Mesenchymal stem cell (in vitro differentiated cells and primary cell): ENCODE data around the gene LYPD6B.

Experiments used
- DNase-seq: peaks from one replicate; pipeline ENCODE4 v3.0.0-alpha.2; 2013
- H2AFZ ChIP-seq: one replicate; pipeline ENCODE4 v1.6.1; 2013; ENCODE audit warnings: low read depth, mild to moderate bottlenecking, control low read depth, inconsistent platforms, low read length, moderate library complexity
- H2AK5ac ChIP-seq: 2 replicates; pipeline ENCODE4 v1.6.1; 2013; ENCODE audit warnings: low read length, moderate library complexity, mild to moderate bottlenecking, inconsistent platforms; ENCODE audit not compliant: severe bottlenecking
- H2BK120ac ChIP-seq: one replicate; pipeline ENCODE4 v1.6.1; 2013; ENCODE audit warnings: low read depth, mild to moderate bottlenecking, inconsistent platforms, low read length, moderate library complexity
- H2BK12ac ChIP-seq, 2 experiments: one replicate each; pipeline ENCODE4 v1.6.1; 2013; ENCODE audit warnings: inconsistent platforms in 2 of 2, low read length in 2 of 2, mild to moderate bottlenecking in 2 of 2, moderate library complexity in 2 of 2, control low read depth in 1 of 2
- H2BK15ac ChIP-seq: one replicate; pipeline ENCODE4 v1.6.1; 2013; ENCODE audit warnings: mild to moderate bottlenecking, low read depth, inconsistent platforms; ENCODE audit not compliant: poor library complexity, severe bottlenecking
- H2BK5ac ChIP-seq: 2 replicates; pipeline ENCODE4 v1.6.1; 2013; ENCODE audit warnings: low read depth, mild to moderate bottlenecking, low read length, control low read depth, inconsistent platforms; ENCODE audit not compliant: poor library complexity, severe bottlenecking
- H3K14ac ChIP-seq, 2 experiments: one replicate each; pipeline ENCODE4 v1.6.1; 2013; ENCODE audit warnings: inconsistent platforms in 2 of 2, low read length in 2 of 2, control low read depth in 1 of 2, mild to moderate bottlenecking in 1 of 2, moderate library complexity in 1 of 2
- H3K18ac ChIP-seq, 2 experiments: one replicate each; pipeline ENCODE4 v1.6.1; 2013; ENCODE audit warnings: inconsistent platforms in 2 of 2, low read length in 2 of 2, control low read depth in 1 of 2, low read depth in 1 of 2, mild to moderate bottlenecking in 1 of 2
- H3K23ac ChIP-seq, 2 experiments: one replicate each; pipeline ENCODE4 v1.6.1; 2013; ENCODE audit warnings: inconsistent platforms in 2 of 2, low read length in 2 of 2, mild to moderate bottlenecking in 2 of 2, moderate library complexity in 2 of 2, control low read depth in 1 of 2
- H3K27ac ChIP-seq: 2 replicates; pipeline ENCODE4 v1.5.1; 2013; ENCODE audit warnings: mild to moderate bottlenecking, moderate library complexity, low read length, control low read depth, inconsistent platforms; ENCODE audit not compliant: poor library complexity, severe bottlenecking
- H3K27me3 ChIP-seq, 2 experiments: 2 replicates each; pipeline versions ENCODE4 v1.6.1 to v1.7.0; 2013; ENCODE audit warnings: low read length in 2 of 2, mild to moderate bottlenecking in 2 of 2, moderate library complexity in 2 of 2, control low read depth in 1 of 2, inconsistent platforms in 1 of 2; ENCODE audit not compliant: control insufficient read depth in 1 of 2, insufficient read depth in 1 of 2
- H3K36me3 ChIP-seq, 2 experiments: 2 replicates each; pipeline versions ENCODE4 v1.6.1 to v1.7.0; 2013; ENCODE audit warnings: low read length in 2 of 2, control low read depth in 1 of 2, inconsistent platforms in 1 of 2, low read depth in 1 of 2, mild to moderate bottlenecking in 1 of 2; ENCODE audit not compliant: insufficient read depth in 2 of 2, control insufficient read depth in 1 of 2
- H3K4ac ChIP-seq, 2 experiments: one replicate each; pipeline ENCODE4 v1.6.1; 2013; ENCODE audit warnings: inconsistent platforms in 2 of 2, low read length in 2 of 2, mild to moderate bottlenecking in 2 of 2, moderate library complexity in 2 of 2, control low read depth in 1 of 2, low read depth in 1 of 2
- H3K4me1 ChIP-seq: 2 replicates; pipeline ENCODE4 v1.6.1; 2013; ENCODE audit warnings: low read depth, low read length, control low read depth; ENCODE audit not compliant: control insufficient read depth, insufficient read depth
- H3K4me2 ChIP-seq: 2 replicates; pipeline ENCODE4 v1.6.1; 2013; ENCODE audit warnings: low read length, mild to moderate bottlenecking, inconsistent platforms; ENCODE audit not compliant: poor library complexity, severe bottlenecking
- H3K4me3 ChIP-seq, 2 experiments: 2 replicates each; pipeline versions ENCODE4 v1.5.1 to v1.7.0; 2013; ENCODE audit warnings: low read length in 2 of 2, mild to moderate bottlenecking in 2 of 2, control low read depth in 1 of 2, low read depth in 1 of 2; ENCODE audit not compliant: insufficient read depth in 1 of 2
- H3K79me1 ChIP-seq: replicated peaks from 2 replicates; pipeline ENCODE4 v1.6.1; 2013; ENCODE audit warnings: mild to moderate bottlenecking, control low read depth, low read length, inconsistent platforms; ENCODE audit not compliant: poor library complexity, severe bottlenecking
- H3K9ac ChIP-seq: 2 replicates; pipeline ENCODE4 v1.7.0; 2013; ENCODE audit warnings: mild to moderate bottlenecking, low read length, moderate library complexity
- H3K9me3 ChIP-seq: 2 replicates; pipeline ENCODE4 v1.7.0; 2013; ENCODE audit warnings: mild to moderate bottlenecking, low read length; ENCODE audit not compliant: control insufficient read depth
- H4K8ac ChIP-seq: one replicate; pipeline ENCODE4 v1.6.1; 2013; ENCODE audit warnings: inconsistent platforms, mild to moderate bottlenecking, low read length, moderate library complexity
- H4K91ac ChIP-seq: one replicate; pipeline ENCODE4 v1.6.1; 2013; ENCODE audit warnings: mild to moderate bottlenecking, low read length, inconsistent platforms
- WGBS: methylation state at CpG from one replicate; pipeline ENCODE4 v1.1.7; 2013; ENCODE audit warnings: mixed read lengths; 5-methylcytosine and 5-hydroxymethylcytosine counted together

The LYPD6B gene

DNA sequence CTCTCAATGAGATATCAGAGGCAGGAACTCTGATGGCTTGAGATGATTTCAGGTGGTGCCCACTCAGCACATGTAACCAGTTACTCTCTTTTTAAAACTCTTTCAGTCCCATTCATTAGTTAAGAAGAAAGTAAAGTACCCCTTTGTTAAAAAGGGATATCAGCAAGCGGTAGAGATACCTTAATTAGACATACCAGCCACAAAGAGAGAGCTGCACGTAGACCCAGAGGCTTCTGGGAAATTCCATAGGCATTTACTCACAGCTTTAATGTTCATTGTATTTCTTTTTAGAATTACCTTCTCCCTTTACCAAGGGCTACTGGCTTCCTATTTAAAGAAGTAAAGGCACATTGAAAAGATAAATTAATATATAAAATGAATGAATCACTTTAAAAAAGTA lies 63.3 kb downstream of the LYPD6B start:
- H3K18ac ChIP-seq: no peak overlapping the region
- no peak overlapping the region for H3K23ac ChIP-seq
- no peak overlapping the region for H4K8ac ChIP-seq
- H3K4me1 ChIP-seq: no peaks in the 10 kb centered on the region
- no peak overlapping the region for H2BK120ac ChIP-seq
- no peak overlapping the region for H2BK5ac ChIP-seq
- H3K27me3 ChIP-seq: peaks cover 0 to 30% of the 10 kb centered on the region in 2 experiments
- peaks cover 12% of the 10 kb centered on the region for H3K9me3 ChIP-seq
- no peak overlapping the region for H2AFZ ChIP-seq
- H2AK5ac ChIP-seq: no peak overlapping the region
- H3K14ac ChIP-seq: no peak overlapping the region
- H3K27ac ChIP-seq: no peak overlapping the region
- DNase-seq: no peak
- no peak overlapping the region for H2BK12ac ChIP-seq
- no peak overlapping the region for H3K9ac ChIP-seq
- no peak overlapping the region for H4K91ac ChIP-seq
- H2BK15ac ChIP-seq: no peak overlapping the region
- WGBS: 66% methylated on average over 2 of the region's 2 CpGs
- H3K4me3 ChIP-seq: no peak overlapping the region
- no peak overlapping the region for H3K4me2 ChIP-seq
- no peaks in the 10 kb centered on the region for H3K79me1 ChIP-seq
- no peak overlapping the region for H3K4ac ChIP-seq
- no peaks in the 10 kb centered on the region for H3K36me3 ChIP-seq

- Histone ChIP-seq H3K23ac (no peak overlapping the region), H3K9ac (no peak overlapping the region), H3K4ac (no peak overlapping the region), H3K4me1 (no peaks in the 10 kb centered on the region), H4K8ac (no peak overlapping the region), H3K36me3 (no peaks in the 10 kb centered on the region), H3K14ac (no peak overlapping the region), H2BK12ac (no peak overlapping the region), H3K79me1 (no peaks in the 10 kb centered on the region), H3K27me3 (peaks cover 0 to 30% of the 10 kb centered on the region in 2 experiments), H2BK15ac (no peak overlapping the region), H2BK5ac (no peak overlapping the region), H3K4me3 (no peak overlapping the region), H3K27ac (no peak overlapping the region), H2AFZ (no peak overlapping the region), H3K18ac (no peak overlapping the region), H2BK120ac (no peak overlapping the region), H3K4me2 (no peak overlapping the region), H4K91ac (no peak overlapping the region), H2AK5ac (no peak overlapping the region), H3K9me3 (peaks cover 12% of the 10 kb centered on the region)
- WGBS: no CpG with 5 or more reads among the region's 3 CpGs
- no peak for DNase-seq
Measured at GRCh38 chr2:149103081-149103620, 64.7 kb downstream of the LYPD6B start.

- Histone ChIP-seq H3K4me1 (no peaks in the 10 kb centered on the region), H3K4me3 (no peak overlapping the region), H2AK5ac (no peak overlapping the region), H3K23ac (no peak overlapping the region), H3K9ac (no peak overlapping the region), H3K18ac (no peak overlapping the region), H2BK15ac (no peak overlapping the region), H2BK12ac (no peak overlapping the region), H3K14ac (no peak overlapping the region), H3K4ac (no peak overlapping the region), H2BK5ac (no peak overlapping the region), H2BK120ac (no peak overlapping the region), H4K8ac (no peak overlapping the region), H3K27ac (no peak overlapping the region), H3K79me1 (no peaks in the 10 kb centered on the region), H3K27me3 (peaks cover 0 to 30% of the 10 kb centered on the region in 2 experiments), H2AFZ (no peak overlapping the region), H3K36me3 (no peaks in the 10 kb centered on the region), H3K4me2 (no peak overlapping the region), H4K91ac (no peak overlapping the region), H3K9me3 (peaks cover 12% of the 10 kb centered on the region)
- WGBS: no CpG with 5 or more reads among the region's 1 CpG
- DNase-seq: no peak
Measured at GRCh38 chr2:149104221-149104620, 65.7 kb downstream of the LYPD6B start.

DNA sequence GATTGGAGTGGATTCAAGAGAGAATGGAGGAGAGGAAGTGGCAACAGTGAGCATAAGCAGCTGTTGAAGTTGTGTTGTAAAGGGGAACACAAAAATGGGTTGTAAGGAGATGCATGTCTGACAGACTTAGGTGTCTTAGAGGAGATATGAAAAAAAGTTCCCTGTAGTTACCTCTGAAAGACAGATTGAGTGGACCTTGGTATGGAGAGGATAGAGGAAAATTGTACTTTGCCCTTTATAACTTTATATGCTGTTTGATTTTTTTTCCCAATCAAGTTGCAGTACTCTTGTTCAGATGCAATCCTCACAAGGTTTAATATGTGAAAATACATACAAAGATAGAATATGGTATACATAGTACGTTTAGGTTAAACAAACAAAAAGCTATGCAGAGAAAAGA lies 73.6 kb downstream of the LYPD6B start:
- Histone ChIP-seq H3K4me1 (no peaks in the 10 kb centered on the region), H3K27me3 (peaks cover 0 to 12% of the 10 kb centered on the region in 2 experiments), H4K8ac (no peak overlapping the region), H2BK15ac (no peak overlapping the region), H3K36me3 (no peaks in the 10 kb centered on the region), H2BK12ac (no peak overlapping the region), H2BK5ac (no peak overlapping the region), H3K23ac (no peak overlapping the region), H3K4me3 (no peak overlapping the region), H2AK5ac (no peak overlapping the region), H3K14ac (no peak overlapping the region), H2BK120ac (no peak overlapping the region), H3K4me2 (no peak overlapping the region), H3K18ac (no peak overlapping the region), H4K91ac (no peak overlapping the region), H3K27ac (no peak overlapping the region), H3K79me1 (no peaks in the 10 kb centered on the region), H2AFZ (no peak overlapping the region), H3K4ac (no peak overlapping the region), H3K9ac (no peak overlapping the region), H3K9me3 (no peaks in the 10 kb centered on the region)
- WGBS: no CpG with 5 or more reads among the region's 1 CpG
- DNase-seq: no peak
